ENCODE measurements around the gene REG3G.
"Not testable (repeated sequence)": the region's sequence is repeated elsewhere in the genome, so short reads cannot be mapped to it uniquely, and the experiment has no call there.

REG3G gene

GRCh38 chr2:79009388-79009787, 16.1 kb upstream of the REG3G start:
- no peak for DNase-seq (ENCODE audit: low read depth)
- no peak for TF ChIP-seq CTCF (IDR thresholded peaks at IDR 0.05; ENCODE audit: low read depth, low read length, missing control alignments)
- no peak overlapping the region for H3K4me3 ChIP-seq (ENCODE audit: low read depth, low read length)

- no peak for TF ChIP-seq CTCF (IDR thresholded peaks at IDR 0.05; ENCODE audit: low read depth, low read length, missing control alignments)
Measured at GRCh38 chr2:79011496-79011895, 14.0 kb upstream of the REG3G start.

GRCh38 chr2:79013629-79014028, 11.9 kb upstream of the REG3G start:
- H3K4me3 ChIP-seq (ENCODE audit: low read depth, low read length): no peak overlapping the region
- TF ChIP-seq CTCF (IDR thresholded peaks at IDR 0.05; ENCODE audit: low read depth, low read length, missing control alignments): no peak
- no peak for DNase-seq (ENCODE audit: low read depth)

More at GRCh38 chr2:79011496-79011895, 14.0 kb upstream of the REG3G start:
- no peak for DNase-seq (ENCODE audit: low read depth)
- H3K4me3 ChIP-seq (ENCODE audit: low read depth, low read length): no peak overlapping the region

- TF ChIP-seq CTCF (IDR thresholded peaks at IDR 0.05; ENCODE audit: low read depth, low read length, missing control alignments): no peak
- no peak overlapping the region for H3K4me3 ChIP-seq (ENCODE audit: low read depth, low read length)
- no peak for DNase-seq (ENCODE audit: low read depth)
Measured at GRCh38 chr2:79016342-79016741, 9.2 kb upstream of the REG3G start.

DNA sequence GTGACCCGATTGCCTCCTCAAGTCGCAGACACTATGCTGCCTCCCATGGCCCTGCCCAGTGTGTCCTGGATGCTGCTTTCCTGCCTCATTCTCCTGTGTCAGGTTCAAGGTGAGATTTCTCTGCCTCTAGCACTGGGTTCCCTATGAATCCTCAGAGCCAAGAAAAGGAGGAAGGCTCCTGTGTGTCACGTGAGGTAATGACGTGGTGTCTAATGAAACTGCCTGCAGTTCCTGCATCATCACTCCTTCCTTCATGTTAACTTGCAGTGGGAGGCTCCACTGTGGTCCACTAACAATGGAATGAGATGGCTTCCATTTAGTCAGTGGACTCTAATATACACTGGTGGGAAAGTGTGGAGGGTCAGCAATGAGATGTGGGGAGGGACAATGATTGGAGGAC, 559 bp downstream of the REG3G start:
- DNase-seq (ENCODE audit: low read depth): no peak
- H3K4me3 ChIP-seq (ENCODE audit: low read depth, low read length): no peak overlapping the region
- no peak for TF ChIP-seq CTCF (IDR thresholded peaks at IDR 0.05; ENCODE audit: low read depth, low read length, missing control alignments)

GRCh38 chr2:79039944-79040343, 14.4 kb downstream of the REG3G start:
- DNase-seq (ENCODE audit: low read depth): no peak
- TF ChIP-seq CTCF (IDR thresholded peaks at IDR 0.05; ENCODE audit: low read depth, low read length, missing control alignments): no peak
- no peak overlapping the region for H3K4me3 ChIP-seq (ENCODE audit: low read depth, low read length)

DNA sequence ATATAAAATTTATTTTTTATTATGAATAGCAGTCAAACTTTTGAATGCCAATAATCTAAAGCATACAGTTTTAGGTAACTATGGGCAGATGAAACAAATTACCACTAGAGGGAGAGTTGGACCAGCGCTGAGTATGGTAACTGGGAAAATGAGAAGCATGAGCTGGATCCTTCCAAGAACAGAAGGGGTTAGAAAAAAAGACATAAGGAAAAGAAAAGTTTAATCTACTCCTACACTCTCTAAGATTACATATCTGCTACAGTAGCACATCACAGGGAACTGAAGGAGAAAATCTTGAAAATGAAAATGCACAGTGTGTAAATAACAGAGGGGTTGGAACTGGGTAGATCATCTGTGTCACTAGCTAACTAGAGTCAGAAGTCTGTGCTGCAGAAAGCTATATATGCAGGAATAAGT, 15.5 kb downstream of the REG3G start:
- no peak overlapping the region for H3K4me3 ChIP-seq (ENCODE audit: low read depth, low read length)
- DNase-seq (ENCODE audit: low read depth): no peak
- peak; percentile 27 for TF ChIP-seq CTCF (IDR thresholded peaks at IDR 0.05; ENCODE audit: low read depth, low read length, missing control alignments)

GRCh38 chr2:79053486-79053885, 28.0 kb downstream of the REG3G start:
- not testable (repeated sequence) for DNase-seq (ENCODE audit: low read depth); H3K4me3 ChIP-seq (ENCODE audit: low read depth, low read length)

DNA sequence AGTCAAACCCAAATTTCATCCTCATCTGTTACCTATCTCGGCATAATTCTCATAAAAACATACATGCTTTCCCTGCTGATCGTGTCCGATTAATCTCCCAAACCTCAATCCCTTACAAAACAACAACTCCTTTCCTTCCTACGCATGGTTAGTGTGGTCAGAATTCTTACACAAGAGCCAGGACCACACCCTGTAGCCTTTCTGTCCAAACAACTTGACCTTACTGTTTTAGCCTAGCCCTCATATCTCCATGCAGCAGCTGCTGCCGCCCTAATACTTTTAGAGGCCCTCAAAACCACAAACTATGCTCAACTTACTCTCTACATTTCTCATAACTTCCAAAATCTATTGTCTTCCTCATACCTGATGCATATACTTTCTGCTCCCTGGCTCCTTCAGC, 29.3 kb downstream of the REG3G start:
- not testable (repeated sequence) for DNase-seq (ENCODE audit: low read depth); H3K4me3 ChIP-seq (ENCODE audit: low read depth, low read length)
